ENCODE data around the gene NDUFB11.
A peak's percentile ranks its signal among the peaks of the same experiment; 100 is the strongest.

Gene NDUFB11

GRCh38 chrX:47174846-47175587 is 30.5 kb upstream of the NDUFB11 start:
- DNase-seq (ENCODE audit: low spot score), result no peak

GRCh38 chrX:47174376-47174775 is 29.9 kb upstream of the NDUFB11 start:
- no peak for DNase-seq (ENCODE audit: low spot score)

GRCh38 chrX:47172971-47173792 is 28.7 kb upstream of the NDUFB11 start:
- DNase-seq (ENCODE audit: low spot score), result no peak

GRCh38 chrX:47172549-47172948 is 28.0 kb upstream of the NDUFB11 start:
- no peak for DNase-seq (ENCODE audit: low spot score)

GRCh38 chrX:47171996-47172395 is 27.5 kb upstream of the NDUFB11 start:
- no peak for DNase-seq (ENCODE audit: low spot score)

- DNase-seq (ENCODE audit: low spot score), result peak; percentile 4
Measured at GRCh38 chrX:47170861-47171692, 26.6 kb upstream of the NDUFB11 start.

- DNase-seq (ENCODE audit: low spot score), result peak; percentile 11
Measured at GRCh38 chrX:47169726-47170515, 25.4 kb upstream of the NDUFB11 start.

- DNase-seq (ENCODE audit: low spot score), result no peak
Measured at GRCh38 chrX:47169273-47169672, 24.8 kb upstream of the NDUFB11 start.

- DNase-seq (ENCODE audit: low spot score), result no peak
Measured at GRCh38 chrX:47168495-47169073, 24.1 kb upstream of the NDUFB11 start.

- no peak for DNase-seq (ENCODE audit: low spot score)
Measured at GRCh38 chrX:47166126-47166525, 21.6 kb upstream of the NDUFB11 start.

GRCh38 chrX:47164420-47164819 is 19.9 kb upstream of the NDUFB11 start:
- no peak for DNase-seq (ENCODE audit: low spot score)

GRCh38 chrX:47162927-47163583 is 18.6 kb upstream of the NDUFB11 start:
- no peak for DNase-seq (ENCODE audit: low spot score)

- DNase-seq (ENCODE audit: low spot score), result no peak
Measured at GRCh38 chrX:47160781-47161180, 16.3 kb upstream of the NDUFB11 start.

- DNase-seq (ENCODE audit: low spot score), result no peak
Measured at GRCh38 chrX:47158781-47159180, 14.3 kb upstream of the NDUFB11 start.

GRCh38 chrX:47158131-47158530 is 13.6 kb upstream of the NDUFB11 start:
- DNase-seq (ENCODE audit: low spot score), result no peak

- no peak for DNase-seq (ENCODE audit: low spot score)
Measured at GRCh38 chrX:47156611-47157520, 12.4 kb upstream of the NDUFB11 start.

- DNase-seq (ENCODE audit: low spot score), result no peak
Measured at GRCh38 chrX:47151435-47151834, 6.9 kb upstream of the NDUFB11 start.

- no peak for DNase-seq (ENCODE audit: low spot score)
Measured at GRCh38 chrX:47148946-47149345, 4.4 kb upstream of the NDUFB11 start.

GRCh38 chrX:47146936-47147859 is 2.7 kb upstream of the NDUFB11 start:
- no peak for DNase-seq (ENCODE audit: low spot score)
